PC-9 (cell line): ENCODE measurements around the gene ASCC3.

Source experiments
- CTCF ChIP-seq: fragments of 200-600 bp; sonication (generic); conservative IDR thresholded peaks from 2 replicates; pipeline ENCODE4 v1.6.1; 2017; ENCODE audit warnings: mixed run types, antibody characterized with exemption, mild to moderate bottlenecking, moderate library complexity
- EZH2 ChIP-seq: fragments of 200-600 bp; sonication (generic); IDR thresholded peaks from 2 replicates; pipeline ENCODE4 v1.8.0; 2017; ENCODE audit warnings: antibody characterized with exemption, low read depth

- TF ChIP-seq CTCF (no peak), EZH2 (no peak)
These were observed 71.1 kb downstream of the ASCC3 start for GRCh38 chr6:100810015-100810414.
